NK-92 (cell line): Measurements from ENCODE around the gene KRT75.

Experiments used
- DNase-seq: peaks from one replicate; lab custom pipeline; 2025; ENCODE audit not compliant: unreplicated experiment; lab: John Stamatoyannopoulos, UW

KRT75 gene

GRCh38 chr12:52394836-52395405, 39.2 kb downstream of the KRT75 start:
- DNase-seq = no peak

DNA sequence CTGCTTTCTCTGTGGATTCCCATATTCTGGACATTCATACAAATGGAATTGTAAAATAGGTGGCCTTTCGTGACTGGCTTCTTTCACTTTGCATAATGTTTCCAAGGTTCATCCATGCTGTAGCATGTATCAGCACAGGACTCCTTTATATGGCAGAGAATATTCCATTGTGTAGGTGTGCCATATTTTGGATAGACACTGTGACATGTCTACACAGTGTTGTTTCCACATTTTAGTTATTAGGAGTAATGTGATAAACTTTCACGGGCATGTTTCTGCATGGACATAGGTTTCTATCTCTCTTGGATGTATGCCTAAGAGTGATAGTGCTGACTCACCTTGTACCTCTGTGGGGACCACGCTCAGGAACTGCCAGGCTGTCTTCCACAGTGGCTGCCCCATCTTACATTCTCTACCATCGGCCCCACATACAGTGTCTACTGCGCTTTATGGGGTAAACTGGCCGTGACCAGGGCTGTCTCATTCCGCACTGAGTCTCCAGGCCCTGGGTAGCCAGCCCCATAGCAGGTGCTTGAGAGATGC, 41.6 kb downstream of the KRT75 start:
- DNase-seq = no peak

DNA sequence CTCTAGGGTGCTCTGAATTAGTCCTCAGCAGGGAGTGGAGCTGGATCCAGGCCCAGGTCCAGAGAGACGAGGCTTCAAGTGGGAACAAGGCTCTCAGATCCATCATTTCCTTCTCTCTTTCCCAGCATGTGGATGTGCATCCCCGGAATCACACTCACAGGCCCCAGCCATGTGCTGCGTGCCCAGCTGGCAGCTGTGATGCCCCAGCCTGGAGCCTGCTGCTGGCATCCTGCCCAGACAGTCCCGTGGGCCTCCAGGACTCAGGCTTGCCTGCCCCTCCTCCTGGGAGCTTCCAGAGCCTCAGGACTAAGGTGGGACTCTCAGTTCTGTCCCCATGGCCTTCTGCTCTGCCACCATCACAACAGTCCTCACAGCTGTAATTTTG, 42.6 kb downstream of the KRT75 start:
- no peak for DNase-seq

DNA sequence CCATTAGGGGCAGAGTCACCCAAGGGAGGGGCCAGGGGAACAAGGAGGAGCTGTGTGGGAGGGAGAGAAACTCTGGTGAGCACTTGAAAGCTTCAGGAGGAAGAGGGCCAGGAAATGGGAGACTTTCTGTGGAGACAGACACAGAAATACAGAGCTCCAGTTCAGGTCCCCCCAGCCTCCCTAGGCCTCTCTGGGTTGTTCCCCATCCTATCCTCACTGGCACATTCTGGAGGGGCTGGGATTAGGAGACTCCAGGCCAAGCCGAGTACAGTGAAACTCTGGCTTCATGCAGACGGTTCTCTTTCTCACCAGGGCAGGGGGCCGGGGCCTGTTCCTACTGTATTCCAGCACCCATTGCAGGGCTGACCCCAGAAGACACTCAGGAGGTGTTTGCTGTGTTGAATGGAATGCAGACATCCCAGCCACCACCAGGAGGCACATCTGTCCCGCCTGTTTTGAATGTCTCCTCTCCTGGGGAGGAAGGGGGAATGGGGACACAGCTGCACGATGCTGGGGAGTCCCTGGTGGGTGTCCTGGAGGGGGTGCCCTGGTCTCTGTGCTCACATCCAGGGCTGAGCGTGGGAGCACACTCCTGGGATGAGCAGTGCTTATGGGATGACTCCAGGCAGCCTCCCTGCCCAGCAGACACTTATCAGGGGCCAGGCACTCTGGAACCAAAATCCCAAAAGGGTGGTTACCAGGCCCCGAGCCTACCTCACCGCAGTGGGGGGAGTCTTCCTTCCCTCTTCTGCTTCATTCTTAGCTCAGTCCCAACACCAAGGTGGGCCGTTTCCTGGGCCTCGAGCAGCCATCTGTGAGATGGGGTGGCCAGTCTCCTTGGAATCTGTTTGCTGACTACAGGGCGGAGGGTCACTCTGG, 43.2 kb downstream of the KRT75 start:
- DNase-seq = no peak

DNA sequence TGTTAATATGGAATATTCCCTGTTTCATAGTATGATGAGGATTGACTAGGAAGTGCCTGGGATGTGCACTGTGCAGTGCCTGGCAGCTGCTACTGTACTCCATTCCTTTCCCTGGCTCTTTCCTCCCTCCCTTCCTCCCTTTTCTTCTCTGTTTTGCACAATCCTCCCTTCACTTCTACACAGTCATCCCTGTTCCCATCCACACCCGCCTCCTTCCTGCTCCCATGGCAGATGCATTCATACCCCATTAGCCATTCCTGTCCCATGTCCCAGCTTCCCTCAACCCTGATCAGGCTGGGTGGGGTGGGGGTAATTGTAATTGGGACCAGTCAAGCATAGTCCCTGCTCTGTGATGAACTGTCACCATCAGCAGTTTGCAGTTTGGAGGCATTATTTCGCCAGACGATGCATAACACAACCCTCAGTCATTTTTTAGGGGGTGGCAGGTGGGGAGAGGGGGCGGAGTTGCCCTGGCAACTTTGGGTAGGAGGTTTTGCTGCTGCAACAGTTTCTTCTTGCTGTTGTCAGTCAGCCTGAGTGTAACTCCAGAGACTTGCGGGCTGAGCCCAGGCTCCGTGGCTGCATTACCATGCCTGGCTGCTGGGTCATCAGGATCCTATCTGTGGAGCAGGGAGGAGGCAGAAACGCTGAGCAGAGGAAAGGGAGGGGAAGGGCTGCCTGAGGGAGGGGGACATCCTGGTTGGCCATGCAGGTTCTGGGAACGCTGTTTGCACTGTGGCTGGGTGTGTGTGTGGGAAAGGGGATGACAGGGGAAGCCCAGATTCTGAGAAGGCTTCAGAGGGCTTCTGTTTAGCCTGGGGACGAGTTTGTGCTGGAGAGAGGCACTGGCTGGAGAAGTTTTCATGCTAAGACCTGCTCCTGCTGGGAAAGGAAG, 44.6 kb downstream of the KRT75 start:
- DNase-seq = no peak

DNA sequence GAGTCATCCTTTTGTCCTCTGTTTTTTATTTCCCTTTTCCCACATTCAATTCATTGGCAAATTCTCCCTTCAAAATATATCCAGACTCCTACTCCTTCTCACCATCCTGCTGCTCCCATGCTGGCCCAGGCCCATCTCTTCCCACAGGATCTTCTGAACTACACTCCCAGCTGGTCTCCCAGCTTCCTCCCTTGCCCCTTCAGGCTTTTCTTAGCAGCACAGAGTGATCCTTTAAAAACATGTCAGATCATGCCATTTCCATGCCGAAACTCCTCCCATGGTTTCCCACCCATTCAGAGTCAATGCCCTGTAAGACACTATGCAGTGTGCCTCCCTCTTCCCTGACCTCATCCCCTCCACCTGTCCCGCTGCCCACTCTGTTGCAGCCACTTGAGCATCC, 46.3 kb downstream of the KRT75 start:
- DNase-seq = no peak

GRCh38 chr12:52385226-52385702, 48.9 kb downstream of the KRT75 start, which contains the start of gene KRT84:
Gene KRT84 (minus strand): TSS chr12:52385652. CDS start chr12:52385585, 67 bp downstream.
- no peak for DNase-seq

GRCh38 chr12:52383331-52383730, 50.8 kb downstream of the KRT75 start:
- no peak for DNase-seq

GRCh38 chr12:52382854-52383253, 51.3 kb downstream of the KRT75 start:
- DNase-seq = no peak

DNA sequence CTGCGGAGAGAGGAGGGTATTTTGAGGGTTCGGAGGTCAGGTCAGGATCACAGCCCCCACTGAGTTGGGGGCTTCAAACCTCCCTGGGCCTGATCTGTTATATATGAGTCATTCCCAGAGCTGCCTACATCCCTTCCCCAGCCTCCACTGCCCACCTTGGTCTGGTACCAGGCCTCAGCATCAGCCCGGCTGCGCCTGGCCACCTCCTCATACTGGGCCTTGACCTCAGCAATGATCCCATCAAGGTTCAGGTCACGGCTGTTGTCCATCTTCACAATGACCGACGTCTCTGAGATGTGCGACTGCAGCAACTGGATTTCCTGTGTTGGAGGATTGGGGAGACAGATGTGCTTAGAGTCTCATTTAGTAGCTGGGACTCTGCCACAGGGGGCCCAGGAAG, 53.0 kb downstream of the KRT75 start:
- DNase-seq = no peak

DNA sequence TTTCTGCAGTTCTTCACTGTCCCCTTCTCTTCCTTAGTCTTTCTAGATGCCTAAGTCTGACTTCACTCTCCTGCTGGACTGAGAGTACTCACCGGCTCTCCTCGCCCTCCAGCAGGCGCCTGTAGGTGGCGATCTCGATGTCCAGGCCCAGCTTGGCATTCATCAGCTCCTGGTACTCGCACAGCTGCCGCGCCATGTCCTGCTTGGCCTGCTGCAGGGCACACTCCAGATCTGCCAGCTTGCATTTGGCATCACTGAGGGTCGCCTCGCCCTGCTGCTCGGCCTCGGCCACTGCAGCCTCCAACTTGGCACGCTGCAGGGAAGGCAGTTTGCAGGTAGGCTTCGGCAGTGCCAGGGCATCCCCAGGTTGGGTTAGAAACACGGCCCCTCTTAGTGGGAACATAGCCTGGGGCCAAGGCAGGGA, 53.9 kb downstream of the KRT75 start:
- DNase-seq = no peak

DNA sequence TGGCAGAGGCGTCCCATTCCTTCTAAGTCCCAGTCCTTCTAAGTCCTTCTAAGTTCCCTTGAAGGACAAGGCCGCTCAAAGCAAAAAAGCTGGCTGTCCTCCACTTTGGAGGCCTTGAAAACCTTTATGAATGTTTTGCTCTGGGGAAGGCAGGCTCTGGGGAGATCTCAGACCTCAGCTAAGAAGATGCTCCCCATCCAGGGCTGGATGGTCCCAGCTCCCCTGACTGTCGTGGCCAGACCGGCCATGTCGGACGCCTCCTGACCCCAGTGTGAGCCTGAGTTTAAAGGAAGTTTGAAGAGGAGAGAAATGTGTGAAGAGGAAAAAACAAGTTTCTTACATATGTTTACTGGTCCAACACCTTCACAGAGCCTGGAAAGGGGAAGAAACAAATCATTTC, 54.6 kb downstream of the KRT75 start:
- DNase-seq = no peak

DNA sequence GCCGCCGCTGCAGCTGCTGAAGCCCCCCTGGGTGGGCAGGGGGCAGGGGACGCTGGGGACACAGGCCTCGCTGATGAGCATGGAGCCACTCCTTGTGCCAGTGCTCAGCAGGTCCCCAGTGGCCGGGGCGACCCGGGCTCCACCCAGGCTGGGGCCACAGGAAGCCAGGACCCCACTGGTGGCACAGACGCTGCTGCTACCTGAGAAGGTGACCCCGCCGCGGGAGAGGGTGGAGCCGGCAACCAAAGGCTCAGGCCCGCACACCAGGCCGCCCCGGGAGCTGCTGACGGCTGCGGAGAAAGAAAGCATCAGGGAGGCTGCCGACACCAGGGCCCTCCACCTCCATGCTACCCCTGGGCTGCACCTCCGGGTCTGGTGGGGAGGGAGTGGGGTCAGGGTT, 56.1 kb downstream of the KRT75 start:
- no peak for DNase-seq

GRCh38 chr12:52377266-52377665, 56.9 kb downstream of the KRT75 start:
- no peak for DNase-seq
